Stimulated activated CD4-positive, alpha-beta T cell treated with anti-CD3 and anti-CD28 coated beads, TNF-alpha, amount 100 ng/mL, for 4 hours (primary cell): ENCODE measurements around the gene SBNO2.

Experiments used
- DNase-seq, 3 experiments: peaks; one replicate each; pipeline ENCODE4 v3.0.0-alpha.2; 2020; ENCODE audit warnings: low read depth in 3 of 3

Gene SBNO2

GRCh38 chr19:1106841-1107660 lies 67.0 kb downstream of the SBNO2 start:
- DNase-seq, result no peak

GRCh38 chr19:1105873-1106840 lies 67.9 kb downstream of the SBNO2 start:
- DNase-seq, result no peak

- DNase-seq, result no peak
These were observed 68.8 kb downstream of the SBNO2 start for GRCh38 chr19:1105008-1105872.

- peak; percentile 50 to 60 (median 52) for DNase-seq
These were observed 69.6 kb downstream of the SBNO2 start for GRCh38 chr19:1104311-1105007.

- peak; percentile 93 to 98 (median 97) for DNase-seq
These were observed 70.3 kb downstream of the SBNO2 start, which contains the start of gene GPX4 for GRCh38 chr19:1103708-1104310. Gene GPX4 (plus strand): TSS chr19:1103994. CDS start chr19:1104044, 50 bp downstream.

GRCh38 chr19:1103132-1103707 lies 70.8 kb downstream of the SBNO2 start:
- no peak for DNase-seq

GRCh38 chr19:1102407-1103131 lies 71.5 kb downstream of the SBNO2 start:
- peak in 1 of 3 experiments; percentile 42 for DNase-seq

GRCh38 chr19:1101337-1101698 lies 72.8 kb downstream of the SBNO2 start:
- DNase-seq, result no peak

GRCh38 chr19:1098177-1099051 lies 75.7 kb downstream of the SBNO2 start:
- DNase-seq, result no peak

GRCh38 chr19:1097810-1098176 lies 76.3 kb downstream of the SBNO2 start:
- no peak for DNase-seq

- peak; percentile 96 to 98 (median 98) for DNase-seq
These were observed 78.9 kb downstream of the SBNO2 start, which contains the start of gene POLR2E for GRCh38 chr19:1094978-1095701. Gene POLR2E (minus strand): TSS chr19:1095375. CDS start chr19:1095315, 60 bp downstream.

- DNase-seq, result no peak
These were observed 79.5 kb downstream of the SBNO2 start for GRCh38 chr19:1094655-1094977.

GRCh38 chr19:1093811-1094553 lies 80.1 kb downstream of the SBNO2 start:
- no peak for DNase-seq

- DNase-seq, result no peak
These were observed 80.7 kb downstream of the SBNO2 start for GRCh38 chr19:1093330-1093729.

- no peak for DNase-seq
These were observed 82.4 kb downstream of the SBNO2 start for GRCh38 chr19:1091544-1092175.

- DNase-seq, result no peak
These were observed 83.1 kb downstream of the SBNO2 start for GRCh38 chr19:1090731-1091543.
